Limb (tissue), 2 donors: ENCODE results near the gene KCNAB1.
"Not testable (repeated sequence)": the region's sequence is repeated elsewhere in the genome, so short reads cannot be mapped to it uniquely, and the experiment has no call there.

ENCODE experiments used
- DNase-seq, 2 donors: peaks; one replicate each; pipeline ENCODE4 v3.0.0-alpha.2; 2016; ENCODE audit errors: extremely low spot score in 2 of 2

The KCNAB1 gene

GRCh38 chr3:156176048-156176447 is 55.7 kb downstream of the KCNAB1 start:
- DNase-seq: no peak

DNA sequence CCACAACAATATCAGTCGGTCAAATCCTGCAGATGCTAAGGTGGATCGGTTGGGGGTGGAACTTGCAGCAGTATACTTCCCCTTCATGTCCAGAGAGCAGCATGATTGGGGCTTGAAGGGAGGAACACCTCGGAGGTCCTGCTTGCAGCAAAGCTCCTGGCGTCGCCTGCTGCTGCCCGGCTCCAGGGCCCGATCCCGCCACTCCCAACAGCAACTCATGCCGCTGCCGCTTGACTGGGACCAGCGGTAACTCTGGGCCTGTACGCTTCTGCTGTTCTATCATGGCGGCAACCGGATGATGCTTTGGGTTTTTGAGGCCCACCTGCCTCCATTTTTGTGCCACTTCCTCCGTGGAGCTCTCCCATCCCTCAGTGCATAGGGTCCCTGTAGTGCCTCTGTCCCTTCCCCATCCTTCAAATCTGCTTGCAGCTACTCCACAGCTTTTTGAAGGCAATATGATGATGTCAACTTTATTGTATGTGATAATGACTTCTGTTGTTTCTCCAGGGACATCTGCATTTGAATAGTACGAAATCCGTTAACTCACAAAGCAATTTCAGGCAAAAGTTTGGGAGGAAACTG is 56.3 kb downstream of the KCNAB1 start:
- no peak for DNase-seq

DNA sequence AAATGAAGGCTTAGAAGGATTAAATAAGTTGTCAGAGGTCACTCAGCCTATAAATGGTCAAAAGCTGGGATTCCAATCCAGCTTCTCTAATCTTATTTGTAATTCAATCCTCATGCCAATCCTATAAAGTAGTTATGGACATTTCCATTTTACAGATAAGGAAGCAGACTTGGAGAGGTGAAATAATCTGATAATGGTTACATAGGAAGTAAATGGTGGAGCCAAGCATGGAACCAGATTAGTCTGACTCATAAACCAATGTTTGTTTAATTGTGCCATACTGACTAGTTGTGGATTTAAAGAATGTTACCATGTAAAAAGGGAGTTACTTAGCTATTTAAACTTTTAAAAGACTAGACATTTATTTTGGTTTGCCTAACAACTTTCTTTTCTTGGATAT is 59.7 kb downstream of the KCNAB1 start:
- no peak for DNase-seq

- no peak for DNase-seq
Observed at GRCh38 chr3:156181509-156181908, 61.1 kb downstream of the KCNAB1 start.

DNA sequence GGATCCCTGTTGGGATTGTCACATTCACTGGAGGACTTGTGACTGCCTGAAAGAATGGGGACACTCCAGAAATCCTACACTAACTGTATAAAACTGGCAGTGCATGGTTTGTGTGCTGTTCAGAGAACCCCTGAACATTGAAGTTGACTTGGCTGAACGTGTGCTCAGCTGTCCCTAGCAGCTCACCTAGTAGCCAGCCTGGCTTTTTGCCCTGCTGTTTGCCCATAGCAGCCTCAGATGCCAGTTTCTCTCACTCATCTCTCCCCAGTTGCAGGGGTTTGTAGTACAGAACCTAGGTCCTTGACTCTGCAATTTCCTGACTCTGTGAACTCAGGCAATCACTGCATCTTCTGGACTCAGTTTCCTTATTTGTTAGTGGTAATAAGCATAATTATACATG is 63.0 kb downstream of the KCNAB1 start:
- no peak for DNase-seq

DNA sequence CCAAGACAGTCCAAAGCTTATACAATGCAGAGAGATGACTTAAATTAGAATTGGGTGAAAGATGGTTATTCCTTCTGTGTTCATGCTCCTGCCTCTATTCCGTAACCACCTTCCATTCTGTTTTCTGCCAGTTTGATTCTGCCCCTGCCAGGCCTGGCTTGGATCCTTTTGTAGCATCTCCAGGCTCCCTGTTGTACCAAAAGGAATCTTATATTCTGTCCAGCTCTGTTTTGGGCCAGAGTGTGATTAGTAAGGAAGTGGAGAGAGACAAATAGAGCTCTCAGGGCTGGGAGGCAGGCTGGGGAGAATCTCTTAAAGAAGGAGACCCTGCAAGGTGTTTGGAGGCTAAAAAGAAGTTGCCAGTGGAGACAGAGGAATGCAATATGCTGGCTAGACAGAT is 63.8 kb downstream of the KCNAB1 start:
- DNase-seq: no peak

DNA sequence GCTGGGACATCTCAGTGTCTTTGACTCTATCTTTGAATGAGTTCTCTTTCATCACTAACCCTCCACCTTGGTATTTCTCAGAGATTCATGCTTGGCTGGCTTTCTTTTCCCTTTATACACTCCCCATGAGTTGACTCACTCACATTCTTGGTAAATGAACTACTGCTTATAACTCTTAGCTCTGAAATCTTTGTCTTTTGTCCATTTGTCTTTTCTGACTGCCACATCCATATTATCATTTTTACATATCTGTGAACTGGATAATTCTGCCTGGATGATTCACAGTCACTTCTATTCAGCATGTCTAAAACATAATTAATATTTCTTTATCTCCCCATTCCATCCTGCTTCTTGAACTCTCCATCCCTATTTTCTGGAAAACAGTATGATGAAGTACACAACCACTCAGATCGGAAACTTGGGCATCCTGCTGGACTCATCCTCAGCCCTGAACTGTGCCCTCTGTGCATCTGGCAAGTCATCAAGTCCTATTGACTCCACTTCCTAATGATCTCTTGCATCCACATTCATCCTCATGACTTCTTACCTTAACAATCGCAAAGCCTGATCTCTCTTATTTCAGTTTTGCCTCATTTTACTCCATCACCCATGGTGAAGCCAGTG is 66.9 kb downstream of the KCNAB1 start:
- DNase-seq: no peak

GRCh38 chr3:156188757-156189156 is 68.4 kb downstream of the KCNAB1 start:
- no peak for DNase-seq

DNA sequence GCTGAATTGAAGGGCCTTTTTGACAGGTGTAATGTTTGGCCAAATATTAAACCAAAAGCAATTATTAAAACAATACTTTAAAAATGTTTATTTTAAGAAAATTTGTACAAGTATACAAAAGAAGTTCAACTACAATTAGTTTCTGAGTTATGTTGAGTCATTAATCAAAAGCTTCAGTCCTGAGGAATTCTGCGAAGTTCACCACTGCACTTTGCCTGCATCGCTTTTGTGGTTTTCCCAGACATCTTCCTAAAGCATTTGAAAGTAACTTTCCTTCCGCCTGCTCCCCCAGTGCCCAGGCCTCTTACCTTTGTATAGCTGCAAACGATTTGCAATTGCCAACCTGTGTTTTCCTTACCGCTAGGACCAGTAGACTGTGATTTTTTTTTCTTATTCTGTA is 69.5 kb downstream of the KCNAB1 start:
- DNase-seq: no peak

DNA sequence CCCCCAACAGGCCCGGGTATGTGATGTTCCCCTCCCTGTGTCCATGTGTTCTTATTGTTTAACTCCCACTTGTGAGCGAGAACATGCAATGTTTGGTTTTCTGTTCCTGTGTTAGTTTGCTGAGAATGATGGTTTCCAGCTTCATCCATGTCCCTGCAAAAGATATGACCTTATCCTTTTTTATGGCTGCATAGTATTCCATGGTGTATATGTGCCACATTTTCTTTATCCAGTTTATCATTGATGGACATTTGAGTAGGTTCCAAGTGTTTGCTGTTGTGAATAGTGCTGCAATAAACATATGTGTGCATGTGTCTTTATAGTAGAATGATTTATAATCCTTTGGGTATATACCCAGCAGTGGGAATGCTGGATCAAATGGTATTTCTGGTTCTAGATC is 74.6 kb downstream of the KCNAB1 start:
- not testable (repeated sequence) for DNase-seq

DNA sequence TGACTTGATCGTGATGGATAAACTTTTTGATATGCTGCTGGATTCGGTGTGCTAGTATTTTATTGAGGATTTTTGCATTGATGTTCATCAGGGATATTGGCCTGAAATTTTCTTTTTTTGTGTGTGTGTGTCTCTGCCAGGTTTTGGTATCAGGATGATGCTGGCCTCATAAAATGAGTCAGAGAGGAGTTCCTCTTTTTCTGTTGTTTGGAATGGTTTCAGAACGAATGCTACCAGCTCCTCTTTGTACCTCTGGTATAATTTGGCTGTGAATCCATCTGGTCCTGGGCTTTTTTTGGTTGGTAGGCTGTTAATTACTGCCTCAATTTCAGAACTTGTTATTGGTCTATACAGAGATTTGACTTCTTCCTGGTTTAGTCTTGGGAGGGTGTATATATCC is 76.8 kb downstream of the KCNAB1 start:
- not testable (repeated sequence) for DNase-seq

- no peak for DNase-seq
Observed at GRCh38 chr3:156201411-156202405, 81.3 kb downstream of the KCNAB1 start.

- no peak for DNase-seq
Observed at GRCh38 chr3:156206157-156206556, 85.8 kb downstream of the KCNAB1 start.

- no peak for DNase-seq
Observed at GRCh38 chr3:156207802-156208685, 87.7 kb downstream of the KCNAB1 start.

GRCh38 chr3:156209631-156210335 is 89.4 kb downstream of the KCNAB1 start:
- no peak for DNase-seq

DNA sequence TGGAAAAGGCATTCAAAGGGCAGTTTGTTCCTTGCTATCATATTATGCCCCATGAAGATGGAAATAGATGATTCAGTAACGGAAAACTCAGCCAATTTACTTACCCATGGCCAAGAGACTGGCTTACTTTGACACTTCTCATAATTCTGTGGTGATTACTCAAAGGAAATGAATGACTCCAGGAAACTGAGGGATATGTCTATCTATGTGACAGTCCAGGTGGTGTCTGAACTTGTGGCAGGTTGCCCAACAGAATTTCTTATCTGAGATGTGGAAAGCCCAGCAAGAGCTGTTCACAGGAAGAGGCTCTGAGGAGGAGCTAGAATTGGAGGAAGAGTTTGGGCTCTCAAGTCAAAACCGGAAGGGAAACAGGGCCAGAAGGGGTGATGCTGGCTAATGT is 91.2 kb downstream of the KCNAB1 start:
- DNase-seq: no peak

DNA sequence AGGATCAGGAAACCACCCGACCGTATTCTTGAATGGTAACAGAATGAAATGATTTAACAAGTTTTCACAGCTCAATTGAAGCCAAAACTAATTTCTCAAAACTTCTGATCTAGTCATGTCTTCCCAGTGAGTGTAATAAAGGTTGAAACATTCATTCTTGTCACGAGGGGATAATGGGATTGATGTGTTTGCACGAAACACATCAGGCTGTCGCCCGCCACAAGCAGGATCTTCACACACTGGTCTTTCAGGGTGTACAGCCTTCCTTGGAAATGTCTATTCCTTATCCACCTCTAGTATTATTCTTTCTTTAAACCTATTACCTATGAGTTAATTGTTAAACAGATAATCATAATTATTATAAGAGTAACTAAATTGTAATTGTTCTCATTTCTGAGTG is 94.3 kb downstream of the KCNAB1 start:
- no peak for DNase-seq

- DNase-seq: no peak
Observed at GRCh38 chr3:156215751-156216150, 95.4 kb downstream of the KCNAB1 start.

- no peak for DNase-seq
Observed at GRCh38 chr3:156216216-156216615, 95.8 kb downstream of the KCNAB1 start.

DNA sequence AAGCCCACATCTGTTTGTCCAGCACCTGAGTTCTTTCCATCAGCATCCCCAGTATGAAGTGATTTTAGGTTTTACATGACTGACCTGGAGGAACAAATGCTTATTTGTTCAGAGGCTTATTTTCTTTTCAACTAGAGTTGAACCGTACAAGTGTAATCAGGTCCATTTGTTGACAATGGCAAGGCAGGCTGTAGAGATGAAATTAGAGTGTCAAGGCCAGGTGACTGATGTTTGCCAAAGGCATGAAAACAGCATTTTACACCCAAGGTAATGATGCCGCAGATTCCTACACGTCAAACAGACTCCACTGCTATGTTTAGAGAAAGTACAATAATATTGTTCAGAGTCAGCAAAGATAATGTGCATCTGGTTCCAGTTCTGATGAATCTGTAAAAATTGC is 96.5 kb downstream of the KCNAB1 start:
- no peak for DNase-seq
